ENCODE results near the gene SLC11A2. TPM values are rescaled to one million over a fixed set of nuclear protein-coding genes. Genes with fewer than 3 reads are reported as not detected.
A peak's percentile ranks its signal among the peaks of the same experiment; 100 is the strongest.

Gene SLC11A2
- total RNA-seq, 1 experiment from 2014 or later = 31.8 TPM

DNA sequence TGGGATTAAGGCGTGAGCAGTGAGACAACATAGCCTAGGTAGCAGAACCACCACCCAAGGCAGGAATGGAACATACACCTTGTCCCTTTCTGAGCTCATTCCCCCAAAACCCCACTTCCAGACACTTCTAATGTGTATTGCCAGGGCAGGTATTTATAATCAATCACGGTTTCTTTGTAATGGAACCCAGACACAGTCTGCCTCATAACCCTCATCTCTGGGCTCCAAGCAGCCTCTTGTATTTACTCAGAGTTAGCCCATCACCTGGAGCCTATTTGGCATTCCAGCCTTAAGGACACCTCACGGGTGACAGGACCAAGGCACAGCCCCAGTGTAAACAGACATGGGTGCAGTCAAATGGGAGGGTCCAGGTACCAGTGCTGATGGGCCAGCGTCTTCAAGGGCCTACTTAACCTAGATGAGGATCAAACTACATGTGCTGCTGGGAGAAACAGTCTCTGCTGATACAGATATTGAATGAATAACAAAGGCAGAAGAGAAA, 76.3 kb downstream of the SLC11A2 start:
- DNase-seq (ENCODE audit: low read depth) = no peak

DNA sequence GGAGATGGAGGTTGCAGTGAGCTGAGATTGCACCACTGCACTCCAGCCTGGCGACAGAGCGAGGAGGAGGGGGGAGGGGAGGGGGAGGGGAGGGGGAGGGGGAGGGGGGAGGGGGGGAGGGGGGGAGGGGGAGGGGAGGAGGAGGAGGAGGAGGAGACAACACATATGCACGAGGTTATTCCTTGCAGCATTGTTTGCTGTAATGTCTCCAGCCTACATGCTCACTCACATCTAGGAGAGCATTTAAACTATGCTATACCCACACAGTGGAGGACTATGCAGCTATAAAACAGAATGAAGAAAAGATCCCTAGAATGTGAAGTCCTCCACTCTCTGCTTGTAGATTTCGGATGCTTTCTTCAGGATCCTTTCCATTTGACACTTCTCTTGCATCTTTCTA, 77.4 kb downstream of the SLC11A2 start:
- DNase-seq (ENCODE audit: low read depth) = no peak

DNA sequence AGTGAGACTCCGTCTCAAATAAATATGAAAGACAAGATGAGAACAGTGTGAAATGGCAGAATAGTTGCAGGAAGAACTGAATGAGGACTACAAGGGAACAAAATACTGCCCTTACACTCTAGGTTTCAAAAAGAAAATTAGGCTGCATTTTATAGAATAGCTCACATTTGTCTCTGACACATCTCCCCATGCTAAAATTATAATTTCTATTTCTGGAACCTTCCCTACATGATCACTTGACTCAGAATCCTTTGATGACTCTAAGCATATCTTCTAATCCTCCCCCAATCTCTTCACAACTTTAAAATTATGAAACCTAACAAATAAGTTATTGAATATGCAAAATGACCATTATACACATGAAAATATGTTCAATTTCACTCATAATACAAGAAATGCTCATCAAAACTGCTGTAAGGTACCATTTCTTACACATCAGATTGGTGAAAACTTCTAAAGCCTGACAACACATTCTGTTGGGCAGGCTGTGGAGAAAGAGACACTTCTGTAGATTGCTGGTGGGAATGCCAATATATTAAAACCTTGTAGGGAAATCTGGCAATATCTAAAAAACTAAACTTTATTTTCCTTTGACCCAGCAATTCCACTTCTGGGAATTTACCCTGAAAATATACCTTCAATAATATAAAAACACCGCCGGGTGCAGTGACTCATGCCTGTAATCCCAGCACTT, 78.1 kb downstream of the SLC11A2 start:
- no peak for DNase-seq (ENCODE audit: low read depth)

DNA sequence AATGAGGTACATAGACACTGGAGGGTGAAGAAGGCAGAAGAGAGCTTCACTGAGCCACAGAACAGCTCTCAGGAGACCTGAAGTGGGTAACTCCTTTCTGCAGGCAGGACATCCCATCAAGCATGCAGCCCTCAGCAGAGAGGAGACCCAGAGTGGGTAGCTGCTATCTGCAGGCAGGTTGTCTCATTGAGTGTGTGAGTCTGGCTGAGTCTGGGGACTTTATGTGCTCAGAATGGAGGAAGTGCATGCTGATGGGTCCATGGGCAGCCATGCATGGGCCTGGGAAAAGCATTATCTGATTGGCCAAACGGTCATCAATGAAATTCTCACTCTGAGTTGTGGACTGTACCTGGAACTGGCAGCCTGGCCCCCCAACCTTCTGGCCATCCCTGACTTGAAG, 88.5 kb downstream of the SLC11A2 start:
- no peak for DNase-seq (ENCODE audit: low read depth)

DNA sequence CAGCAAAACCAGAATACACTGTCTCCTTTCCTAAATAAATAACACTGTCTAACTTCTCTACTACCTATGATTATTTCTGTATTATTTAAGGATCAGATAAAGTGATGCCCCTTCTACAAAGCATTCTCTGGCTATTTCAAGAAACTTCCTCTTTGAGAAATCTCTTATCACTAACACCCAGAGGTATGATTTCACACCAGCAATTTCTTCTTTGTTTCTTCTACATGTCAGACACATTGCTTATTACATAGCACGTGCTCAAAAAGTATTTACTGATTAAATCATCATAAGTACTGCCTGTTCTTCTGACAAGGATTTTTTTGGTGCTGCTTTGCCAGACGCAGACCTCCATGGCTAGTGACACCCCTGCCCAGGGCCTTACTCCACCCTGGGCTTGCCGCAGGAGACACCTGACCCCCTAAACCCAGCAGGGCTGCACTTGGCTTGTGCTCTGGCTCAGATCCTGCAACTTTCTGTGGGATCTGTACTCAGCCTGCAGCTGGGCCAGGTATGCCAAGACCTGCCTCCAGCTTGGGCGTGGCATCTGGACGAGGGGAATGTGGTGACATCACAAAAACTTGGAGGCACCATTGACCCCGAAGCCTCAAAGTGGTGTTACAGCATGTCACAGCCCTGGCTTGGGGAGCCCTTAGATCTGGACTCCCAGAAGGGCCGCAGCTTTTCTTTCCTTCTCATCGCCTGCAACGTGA, 89.2 kb downstream of the SLC11A2 start:
- DNase-seq (ENCODE audit: low read depth) = no peak

DNA sequence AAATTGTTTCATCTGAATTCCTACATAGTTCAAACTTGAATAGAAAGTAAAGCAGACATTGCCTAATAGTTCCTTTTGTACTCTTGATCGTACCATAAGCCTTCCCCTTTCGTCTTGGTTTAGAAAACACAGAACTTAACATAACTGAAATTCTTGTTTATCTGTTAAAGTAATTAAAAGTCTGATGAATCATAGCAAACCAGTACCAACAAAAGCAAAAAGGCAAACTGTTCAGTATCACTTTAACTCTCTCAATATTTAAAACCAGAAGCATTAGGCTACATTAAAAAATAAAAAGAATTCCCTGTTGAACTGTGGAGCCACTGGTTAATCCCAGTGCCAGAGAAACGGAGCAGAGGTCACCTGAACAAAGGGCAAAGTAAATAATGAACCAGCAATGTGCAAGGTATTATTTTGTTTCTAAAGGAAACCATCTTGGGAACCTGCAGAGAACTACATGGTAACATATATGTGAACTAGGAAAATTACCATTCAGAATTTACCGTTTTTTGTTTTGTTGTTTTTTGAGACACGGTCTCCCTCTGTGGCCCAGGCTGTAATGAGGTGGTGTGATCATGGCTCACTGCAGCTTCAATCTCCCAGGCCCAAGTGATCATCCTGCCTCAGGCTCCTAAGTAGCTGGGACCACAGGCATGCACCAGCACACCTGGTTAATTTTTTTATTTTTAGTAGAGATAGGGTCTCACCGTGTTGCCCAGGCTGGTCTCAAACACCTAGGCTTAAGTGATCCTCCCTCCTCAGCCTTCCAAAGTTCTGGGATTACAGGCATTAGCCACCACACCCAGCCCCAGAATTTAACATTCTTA, 91.0 kb downstream of the SLC11A2 start:
- no peak for DNase-seq (ENCODE audit: low read depth)

DNA sequence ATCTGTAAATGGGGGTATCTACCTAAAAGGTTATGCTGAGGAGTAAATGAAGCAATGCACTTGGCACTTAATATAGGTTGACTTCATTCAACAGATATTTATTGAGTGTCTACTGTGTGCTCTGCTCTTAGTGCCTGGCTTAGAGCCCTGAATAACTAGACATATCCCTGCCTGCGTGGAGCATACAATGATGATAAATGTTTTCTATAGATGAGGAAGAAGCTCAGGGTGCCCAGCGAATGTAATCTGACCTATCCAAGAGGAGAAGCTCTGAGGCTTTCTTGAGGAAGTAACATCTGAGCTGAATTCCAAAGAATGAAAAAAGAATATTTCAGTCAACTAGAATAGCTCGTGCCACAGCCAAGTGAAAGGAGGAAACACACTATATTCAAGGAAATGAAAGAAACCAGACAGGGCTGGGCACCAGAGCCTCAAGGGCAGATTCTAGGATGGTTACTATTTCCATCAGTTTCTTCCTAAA, 91.8 kb downstream of the SLC11A2 start:
- DNase-seq (ENCODE audit: low read depth) = no peak

DNA sequence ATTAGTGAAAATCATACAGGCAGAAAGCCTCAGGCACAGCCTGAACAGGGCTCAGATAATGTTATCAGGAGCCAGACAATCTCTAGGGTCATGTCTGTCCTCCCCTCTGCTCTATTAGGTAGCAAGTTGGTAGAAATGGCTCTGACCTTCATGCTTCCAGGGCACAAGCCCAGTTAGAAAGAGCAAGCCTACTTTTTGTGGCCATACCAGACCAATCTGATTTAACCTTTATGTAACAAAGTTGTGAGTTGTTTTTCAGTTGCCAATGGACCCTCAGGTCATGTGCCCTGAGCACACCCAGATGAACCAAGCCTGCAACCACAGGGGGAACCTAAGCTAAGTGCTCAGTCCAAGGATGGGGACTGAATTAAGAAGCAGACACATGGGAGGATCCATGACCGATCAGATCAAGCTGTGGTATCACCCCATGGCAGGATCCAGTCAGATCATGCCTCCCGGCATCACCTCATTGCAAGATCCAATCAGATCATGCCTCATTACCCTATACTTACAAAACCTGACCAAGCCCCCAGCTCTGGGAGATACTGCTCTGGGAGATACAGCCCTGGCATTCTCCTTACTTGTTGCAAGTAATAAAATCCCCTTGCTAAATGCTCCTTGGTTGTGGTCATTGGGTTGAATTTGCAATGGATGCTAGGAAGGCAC, 92.6 kb downstream of the SLC11A2 start:
- DNase-seq (ENCODE audit: low read depth) = peak; percentile 45

DNA sequence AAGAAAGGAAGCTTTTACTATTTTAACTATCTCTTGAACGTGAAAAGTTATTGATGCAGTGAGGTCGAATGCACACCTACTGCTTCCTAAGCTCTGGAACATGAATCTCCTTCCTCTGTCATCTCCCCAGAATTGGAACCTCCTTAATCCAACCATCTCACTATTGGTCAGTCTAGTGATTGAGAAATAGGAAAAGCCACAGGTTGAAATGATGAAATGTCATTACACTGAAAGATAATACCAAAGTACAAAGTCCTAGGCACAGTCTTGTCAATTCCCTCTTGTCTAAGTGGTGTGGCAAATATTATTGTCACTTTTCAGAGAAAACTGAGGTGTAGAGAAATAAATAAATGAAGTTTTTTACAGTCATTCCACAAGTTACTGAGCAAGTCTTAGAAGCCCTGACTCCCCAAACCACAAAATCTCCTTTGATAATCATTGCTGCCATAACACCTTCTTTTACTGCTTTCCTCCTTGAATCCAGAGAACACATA, 93.3 kb downstream of the SLC11A2 start:
- no peak for DNase-seq (ENCODE audit: low read depth)

DNA sequence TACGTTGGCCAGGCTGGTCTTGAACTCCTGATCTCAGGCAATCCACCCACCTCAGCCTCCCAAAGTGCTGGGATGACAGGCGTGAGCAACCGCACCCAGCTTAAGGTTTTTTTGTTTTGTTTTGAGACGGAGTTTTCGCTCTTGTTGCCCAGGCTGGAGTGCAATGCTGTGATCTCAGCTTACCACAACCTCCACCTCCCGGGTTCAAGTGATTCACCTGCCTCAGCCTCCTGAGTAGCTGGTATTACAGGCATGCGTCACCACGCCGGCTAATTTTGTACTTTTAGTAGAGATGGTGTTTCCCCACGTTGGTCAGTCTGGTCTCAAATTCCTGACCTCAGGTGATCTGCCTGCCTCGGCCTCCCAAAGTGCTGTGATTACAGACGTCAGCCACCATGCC, 95.7 kb downstream of the SLC11A2 start:
- DNase-seq (ENCODE audit: low read depth) = peak; percentile 24

DNA sequence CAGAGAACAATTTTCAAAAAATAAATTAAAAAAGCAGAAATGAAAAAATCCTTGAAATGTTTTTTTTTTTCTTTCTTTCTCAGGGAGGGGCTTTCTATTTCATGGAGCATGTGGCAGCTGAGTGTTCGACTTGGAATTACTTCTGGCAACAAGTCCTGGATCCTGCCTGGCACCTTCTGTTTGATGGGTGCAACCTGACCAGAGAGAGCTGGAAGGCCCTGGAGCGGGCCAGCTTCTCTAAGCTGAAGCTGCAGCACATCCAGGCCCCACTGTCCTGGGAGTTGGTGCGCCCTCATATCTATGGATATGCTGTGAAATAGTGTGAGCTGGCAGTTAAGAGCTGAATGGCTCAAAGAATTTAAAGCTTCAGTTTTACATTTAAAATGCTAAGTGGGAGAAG, 96.4 kb downstream of the SLC11A2 start:
- DNase-seq (ENCODE audit: low read depth) = no peak

Small RNA genes lying within 50 kb of the gene (small RNA-seq; reads per million reads assigned to genes)
- not detected for gene AC008121.1
- not detected for gene RF00019
- not detected for gene RNU6-1273P
- gene RNU6-87P = not detected

Other genes starting within 250 kb of the SLC11A2 start
- not detected in 2 replicates for gene TMPRSS12, start 183.5 kb downstream of the SLC11A2 start, total RNA-seq (2014; rRNA removed; shearing (Covaris generic))
- gene HIGD1C, start 73.8 kb downstream of the SLC11A2 start, total RNA-seq (2014; rRNA removed; shearing (Covaris generic)) = not detected in 2 replicates
- 24.4 and 31.6 TPM in 2 replicates for gene LETMD1, start 21.9 kb upstream of the SLC11A2 start, total RNA-seq (2014; rRNA removed; shearing (Covaris generic))
- 14.5 and 15.1 TPM in 2 replicates for gene CSRNP2, start 57.2 kb upstream of the SLC11A2 start, total RNA-seq (2014; rRNA removed; shearing (Covaris generic))
- 10.6 and 14.8 TPM in 2 replicates for gene TFCP2, start 146.8 kb upstream of the SLC11A2 start, total RNA-seq (2014; rRNA removed; shearing (Covaris generic))
- gene POU6F1, start 191.7 kb upstream of the SLC11A2 start, total RNA-seq (2014; rRNA removed; shearing (Covaris generic)) = 0.26 and 1.5 TPM in 2 replicates
- gene DAZAP2, start 212.4 kb upstream of the SLC11A2 start, total RNA-seq (2014; rRNA removed; shearing (Covaris generic)) = 114 and 197 TPM in 2 replicates
- gene SMAGP, start 244.0 kb upstream of the SLC11A2 start, total RNA-seq (2014; rRNA removed; shearing (Covaris generic)) = 30.7 and 51.2 TPM in 2 replicates